ENCODE results near the gene NOS1.

- TF ChIP-seq CTCF (IDR thresholded peaks at IDR 0.05): no peak
- no peak for TF ChIP-seq POLR2A (IDR thresholded peaks at IDR 0.05)
Measured at GRCh38 chr12:117408161-117408791, 46.9 kb upstream of the NOS1 start.

All from thyroid gland (tissue), 4 donors.